Spinal cord (tissue), 10 donors: ENCODE data around the gene SPEM3. TPM values are rescaled to one million over a fixed set of nuclear protein-coding genes. Genes with fewer than 3 reads are reported as not detected.

Experiments
- DNase-seq, 6 donors: peaks; one replicate each; pipeline versions ENCODE4 v3.0.0 to v3.0.0-alpha.2; 2013 to 2015; ENCODE audit warnings: low spot score in 6 of 6, low read depth in 4 of 6
- H3K27ac ChIP-seq: one replicate; pipeline ENCODE4 v1.5.1; 2013; ENCODE audit warnings: low read depth, low read length, control low read depth
- H3K27me3 ChIP-seq: one replicate; pipeline ENCODE4 v1.6.1; 2013; ENCODE audit warnings: low read length; ENCODE audit not compliant: control insufficient read depth, insufficient read depth
- H3K36me3 ChIP-seq: one replicate; pipeline ENCODE4 v1.6.1; 2013; ENCODE audit warnings: low read length; ENCODE audit not compliant: control insufficient read depth, insufficient read depth
- H3K4me1 ChIP-seq: one replicate; pipeline ENCODE4 v1.6.1; 2013; ENCODE audit warnings: low read length; ENCODE audit not compliant: control insufficient read depth, insufficient read depth
- H3K4me3 ChIP-seq: one replicate; pipeline ENCODE4 v1.5.1; 2013; ENCODE audit warnings: low read depth, low read length, control low read depth
- H3K9me3 ChIP-seq: one replicate; pipeline ENCODE4 v1.6.1; 2013; ENCODE audit warnings: low read length; ENCODE audit not compliant: control insufficient read depth, insufficient read depth
- WGBS: methylation state at CpG from one replicate; pipeline ENCODE4 v1.1.5; 2013; ENCODE audit warnings: missing lambda C conversion rate; ENCODE audit not compliant: insufficient coverage; 5-methylcytosine and 5-hydroxymethylcytosine counted together
- polyA plus RNA-seq, 2 donors: library from polyadenylated mRNA; unstranded; fragments of 120-200 nt; gene quantifications; one replicate each; pipeline ENCODE4 v1.2.1, GENCODE V29; 2013; ENCODE audit not compliant: insufficient read length in 2 of 2
- total RNA-seq, 2 donors: library from RNA; depleted of rRNA in 1 of 2; stranded (reverse); fragments of 120-200 nt in 1 of 2; fragments of >200 nt in 1 of 2; gene quantifications; one replicate each; pipeline versions ENCODE4 v1.2.3 to v1.2.4, GENCODE V29; 2013 to 2014
- donor health status: healthy.

SPEM3 gene
- total and polyA plus RNA-seq, 4 donors: 0.05 TPM; not detected in 3

DNA sequence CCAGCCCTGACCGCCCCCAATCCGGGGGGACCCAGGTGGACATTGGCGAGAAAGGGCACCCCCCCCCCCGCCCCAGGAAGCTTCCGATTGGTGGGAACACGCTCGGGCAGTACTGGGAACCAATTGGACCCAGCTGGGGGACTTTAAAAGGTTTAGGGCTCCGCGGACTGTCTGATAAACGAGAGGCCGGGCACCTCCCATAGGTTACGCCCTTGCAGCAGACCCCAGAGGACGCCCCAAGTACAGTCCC, 25.0 kb upstream of the SPEM3 start:
- peaks cover 11% of the 10 kb centered on the region for H3K36me3 ChIP-seq
- WGBS: 2% methylated on average over 9 of the region's 13 CpGs
- H3K27ac ChIP-seq: peak overlapping the region; percentile 94
- no peaks in the 10 kb centered on the region for H3K27me3 ChIP-seq
- H3K4me1 ChIP-seq: peaks cover 38% of the 10 kb centered on the region
- no peak for DNase-seq
- H3K9me3 ChIP-seq: no peaks in the 10 kb centered on the region
- H3K4me3 ChIP-seq: peak overlapping the region; percentile 72

DNA sequence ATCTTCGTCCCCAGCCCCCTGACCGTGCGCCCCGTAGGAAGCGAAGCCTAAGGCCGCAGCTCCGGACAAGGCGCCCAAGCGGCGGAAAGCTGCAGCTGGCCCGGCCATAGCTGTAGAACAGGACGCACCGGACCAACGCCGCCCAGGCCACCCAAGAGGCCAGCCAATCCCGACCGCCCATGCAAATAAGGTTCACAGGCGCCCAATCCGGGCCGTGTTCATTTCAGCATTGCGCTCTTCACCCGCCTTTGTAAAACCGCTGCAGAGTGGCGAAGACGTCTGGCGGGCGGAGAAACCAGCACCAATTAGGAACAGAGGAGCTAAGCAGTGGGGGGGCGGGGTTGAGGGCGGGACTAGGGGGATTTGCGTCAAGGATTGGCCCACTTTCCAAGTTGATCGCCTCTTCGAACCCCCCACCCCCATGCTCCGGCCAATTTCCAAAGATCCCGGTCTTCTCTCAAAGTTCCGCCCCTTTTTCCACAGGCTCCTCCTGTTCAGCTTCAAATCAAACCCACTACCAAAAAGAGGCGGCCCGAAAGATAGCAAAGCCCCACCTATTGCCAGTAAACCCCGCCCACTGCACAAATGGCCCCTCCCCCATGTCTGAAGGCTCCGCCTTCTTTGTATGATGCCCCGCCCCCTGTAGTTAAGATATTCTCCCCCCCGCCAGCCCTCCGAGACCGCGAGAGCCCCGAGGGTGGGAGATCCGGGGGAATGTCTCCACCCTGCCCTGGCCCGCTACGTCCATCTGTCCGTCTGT, 24.5 kb upstream of the SPEM3 start, which contains the start of gene TMEM256:
TMEM256 (minus strand) TSS at position 121 of the 760 bp plus-strand sequence; CDS start at position 108, 13 bp downstream.
- Histone ChIP-seq H3K27me3 (no peaks in the 10 kb centered on the region), H3K4me3 (peak within 1 kb of the TSS; percentile 72), H3K27ac (peak within 1 kb of the TSS; percentile 94), H3K36me3 (peaks cover 16% of the 10 kb centered on the region), H3K4me1 (peaks cover 38% of the 10 kb centered on the region), H3K9me3 (no peaks in the 10 kb centered on the region)
- under 1% methylated on average over 43 of the region's 49 CpGs for WGBS
- DNase-seq: peak; percentile 94 to 100 (median 99)

- WGBS: 0% methylated on average over 58 of the region's 65 CpGs
- H3K27ac ChIP-seq: peak overlapping the region; percentile 94
- peaks cover 23% of the 10 kb centered on the region for H3K36me3 ChIP-seq
- H3K4me3 ChIP-seq: peak overlapping the region; percentile 72
- H3K4me1 ChIP-seq: peaks cover 38% of the 10 kb centered on the region
- no peak for DNase-seq
- H3K9me3 ChIP-seq: no peaks in the 10 kb centered on the region
- H3K27me3 ChIP-seq: no peaks in the 10 kb centered on the region
Measured at GRCh38 chr17:7404737-7405349, 23.8 kb upstream of the SPEM3 start.

GRCh38 chr17:7405350-7406234, 23.1 kb upstream of the SPEM3 start:
- DNase-seq: peak in 3 of 6 donors; percentile 53 to 87 (median 85)
- 2% methylated on average over 20 of the region's 38 CpGs for WGBS

DNA sequence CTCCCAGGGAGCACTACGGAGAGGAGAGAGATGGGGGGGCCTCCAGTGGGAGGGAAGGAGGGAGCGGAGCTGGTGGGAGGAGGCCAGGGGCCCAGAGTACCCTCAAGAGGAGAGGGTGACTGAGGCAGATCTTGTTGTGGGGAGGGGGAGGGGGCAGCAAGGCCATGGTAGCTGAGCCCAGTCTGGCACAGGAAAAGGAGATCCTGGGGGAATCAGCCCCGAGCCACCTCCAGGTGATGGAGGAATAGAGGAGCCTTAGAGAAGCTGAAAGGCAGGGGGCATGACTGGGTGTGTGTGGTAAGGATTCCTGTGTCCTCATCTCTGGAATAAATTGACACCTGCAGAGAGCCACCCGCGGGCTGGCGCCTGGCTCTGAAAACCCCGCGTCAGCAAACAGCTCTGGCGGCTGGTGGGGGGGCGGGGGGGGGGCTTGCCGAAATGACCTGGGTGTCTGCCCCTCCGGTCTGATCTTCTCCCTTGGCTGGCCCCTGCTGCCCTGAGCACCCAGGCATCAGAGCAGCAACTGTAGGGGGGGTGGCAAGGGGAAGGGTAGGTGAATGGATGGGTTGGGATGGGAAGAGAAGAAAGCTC, 22.3 kb upstream of the SPEM3 start:
- Histone ChIP-seq H3K4me3 (peak overlapping the region; percentile 72), H3K4me1 (peaks cover 38% of the 10 kb centered on the region), H3K27ac (peak overlapping the region; percentile 94), H3K9me3 (no peaks in the 10 kb centered on the region), H3K27me3 (no peaks in the 10 kb centered on the region), H3K36me3 (peaks cover 38% of the 10 kb centered on the region)
- peak in 1 of 6 donors; percentile 28 for DNase-seq
- 5% methylated on average over 3 of the region's 12 CpGs for WGBS

More at GRCh38 chr17:7405350-7406234, 23.1 kb upstream of the SPEM3 start:
- H3K27ac ChIP-seq: peak overlapping the region; percentile 94
- H3K27me3 ChIP-seq: no peaks in the 10 kb centered on the region
- peak overlapping the region; percentile 72 for H3K4me3 ChIP-seq
- H3K36me3 ChIP-seq: peaks cover 30% of the 10 kb centered on the region
- H3K4me1 ChIP-seq: peaks cover 38% of the 10 kb centered on the region
- no peaks in the 10 kb centered on the region for H3K9me3 ChIP-seq

DNA sequence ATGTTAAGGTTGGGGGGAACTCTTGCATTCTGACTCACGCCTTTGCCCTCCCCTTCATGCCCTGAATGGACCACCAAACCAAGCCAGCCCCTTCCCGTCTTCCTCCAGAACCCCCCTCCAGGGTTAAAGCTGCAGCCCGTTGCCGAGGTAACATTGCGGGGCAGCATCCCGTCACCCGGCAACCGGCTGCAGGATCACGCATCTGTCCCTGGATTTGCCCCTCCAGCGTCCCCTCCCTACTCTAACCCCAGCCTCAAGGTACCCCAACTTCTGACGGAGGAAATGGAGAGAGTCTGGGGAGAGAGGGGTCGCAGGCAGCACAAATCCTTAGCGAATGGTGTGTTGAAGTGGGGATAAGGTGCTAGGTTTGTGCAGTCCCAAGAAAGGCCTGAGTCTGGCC, 21.6 kb upstream of the SPEM3 start:
- Histone ChIP-seq H3K36me3 (peaks cover 41% of the 10 kb centered on the region), H3K4me1 (peaks cover 38% of the 10 kb centered on the region), H3K27me3 (no peaks in the 10 kb centered on the region), H3K4me3 (peak overlapping the region; percentile 18), H3K9me3 (no peaks in the 10 kb centered on the region), H3K27ac (no peak overlapping the region)
- 29% methylated on average over 6 of the region's 13 CpGs for WGBS
- DNase-seq: peak in 1 of 6 donors; percentile 25

- Histone ChIP-seq H3K27ac (no peak within 1 kb of the TSS), H3K9me3 (no peaks in the 10 kb centered on the region), H3K27me3 (no peaks in the 10 kb centered on the region), H3K36me3 (peaks cover 41% of the 10 kb centered on the region), H3K4me3 (peak within 1 kb of the TSS; percentile 18), H3K4me1 (peaks cover 38% of the 10 kb centered on the region)
- DNase-seq: no peak
- WGBS: 44% methylated on average over 4 of the region's 12 CpGs
Measured at GRCh38 chr17:7407485-7408251, 21.0 kb upstream of the SPEM3 start, which contains the start of gene NLGN2. NLGN2 (plus strand) TSS chr17:7407845; CDS start chr17:7408256, 411 bp downstream.

DNA sequence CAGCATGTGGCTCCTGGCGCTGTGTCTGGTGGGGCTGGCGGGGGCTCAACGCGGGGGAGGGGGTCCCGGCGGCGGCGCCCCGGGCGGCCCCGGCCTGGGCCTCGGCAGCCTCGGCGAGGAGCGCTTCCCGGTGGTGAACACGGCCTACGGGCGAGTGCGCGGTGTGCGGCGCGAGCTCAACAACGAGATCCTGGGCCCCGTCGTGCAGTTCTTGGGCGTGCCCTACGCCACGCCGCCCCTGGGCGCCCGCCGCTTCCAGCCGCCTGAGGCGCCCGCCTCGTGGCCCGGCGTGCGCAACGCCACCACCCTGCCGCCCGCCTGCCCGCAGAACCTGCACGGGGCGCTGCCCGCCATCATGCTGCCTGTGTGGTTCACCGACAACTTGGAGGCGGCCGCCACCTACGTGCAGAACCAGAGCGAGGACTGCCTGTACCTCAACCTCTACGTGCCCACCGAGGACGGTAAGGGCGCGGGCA, 20.4 kb upstream of the SPEM3 start:
- H3K36me3 ChIP-seq: peaks cover 47% of the 10 kb centered on the region
- no peaks in the 10 kb centered on the region for H3K27me3 ChIP-seq
- 59% methylated on average over 57 of the region's 58 CpGs for WGBS
- no peak overlapping the region for H3K27ac ChIP-seq
- H3K9me3 ChIP-seq: no peaks in the 10 kb centered on the region
- DNase-seq: no peak
- H3K4me1 ChIP-seq: peaks cover 37% of the 10 kb centered on the region
- no peak overlapping the region for H3K4me3 ChIP-seq
